ENCODE data around the gene XRN1.

Gene XRN1

DNA sequence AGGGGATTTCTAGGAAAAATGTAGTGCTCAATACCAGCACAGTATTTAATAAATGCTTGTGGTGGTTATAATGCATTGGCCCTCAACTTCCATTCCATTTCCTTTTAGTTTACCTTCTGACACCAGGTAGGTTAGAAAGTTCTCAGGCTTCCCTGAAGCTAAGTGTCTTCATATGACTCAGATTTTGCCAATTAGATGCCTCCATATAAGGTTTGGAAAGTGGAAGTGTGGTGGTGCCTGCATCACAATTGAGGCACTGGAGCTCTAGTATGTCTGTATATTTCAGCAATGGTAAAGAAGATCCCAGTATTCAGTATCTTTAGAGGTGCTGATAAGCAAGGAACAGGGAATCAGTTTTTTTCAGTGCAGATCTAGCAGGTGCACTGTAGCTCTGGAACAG, 18.3 kb downstream of the XRN1 start:
- no peaks in the 10 kb centered on the region for H3K27me3 ChIP-seq (ENCODE audit: insufficient read depth, low read length, poor library complexity, severe bottlenecking)
- H3K4me3 ChIP-seq (ENCODE audit: low read length, poor library complexity, severe bottlenecking) = no peak overlapping the region
- H3K9me3 ChIP-seq (ENCODE audit: insufficient read depth, low read depth, low read length) = no peaks in the 10 kb centered on the region
- H4K20me1 ChIP-seq (ENCODE audit: insufficient read depth, low read length, poor library complexity, severe bottlenecking) = no peaks in the 10 kb centered on the region
- no peak for TF ChIP-seq EZH2phosphoT487 (IDR thresholded peaks at IDR 0.05; ENCODE audit: borderline replicate concordance)
- TF ChIP-seq, protein P1, sequence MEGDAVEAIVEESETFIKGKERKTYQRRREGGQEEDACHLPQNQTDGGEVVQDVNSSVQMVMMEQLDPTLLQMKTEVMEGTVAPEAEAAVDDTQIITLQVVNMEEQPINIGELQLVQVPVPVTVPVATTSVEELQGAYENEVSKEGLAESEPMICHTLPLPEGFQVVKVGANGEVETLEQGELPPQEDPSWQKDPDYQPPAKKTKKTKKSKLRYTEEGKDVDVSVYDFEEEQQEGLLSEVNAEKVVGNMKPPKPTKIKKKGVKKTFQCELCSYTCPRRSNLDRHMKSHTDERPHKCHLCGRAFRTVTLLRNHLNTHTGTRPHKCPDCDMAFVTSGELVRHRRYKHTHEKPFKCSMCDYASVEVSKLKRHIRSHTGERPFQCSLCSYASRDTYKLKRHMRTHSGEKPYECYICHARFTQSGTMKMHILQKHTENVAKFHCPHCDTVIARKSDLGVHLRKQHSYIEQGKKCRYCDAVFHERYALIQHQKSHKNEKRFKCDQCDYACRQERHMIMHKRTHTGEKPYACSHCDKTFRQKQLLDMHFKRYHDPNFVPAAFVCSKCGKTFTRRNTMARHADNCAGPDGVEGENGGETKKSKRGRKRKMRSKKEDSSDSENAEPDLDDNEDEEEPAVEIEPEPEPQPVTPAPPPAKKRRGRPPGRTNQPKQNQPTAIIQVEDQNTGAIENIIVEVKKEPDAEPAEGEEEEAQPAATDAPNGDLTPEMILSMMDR (conservative IDR thresholded peaks at IDR 0.05; ENCODE audit: low read length) = no peak
- H3K4me2 ChIP-seq (ENCODE audit: low read depth, low read length, poor library complexity, severe bottlenecking) = no peak overlapping the region
- peaks cover 42% of the 10 kb centered on the region; the same call in 1 of the 2 replicates for H3K36me3 ChIP-seq (ENCODE audit: insufficient read depth, low read length)
- no peaks in the 10 kb centered on the region for H3K9me2 ChIP-seq (replicated peaks; ENCODE audit: low read depth, low read length)
- H3K4me1 ChIP-seq (ENCODE audit: insufficient read depth, low read length, poor library complexity, severe bottlenecking) = no peaks in the 10 kb centered on the region
- no peak overlapping the region for H3K9ac ChIP-seq (ENCODE audit: low read depth, low read length, poor library complexity, severe bottlenecking)
- no peaks in the 10 kb centered on the region for H3F3A ChIP-seq (ENCODE audit: low read depth)
- peaks cover 5% of the 10 kb centered on the region; the same call in 1 of the 2 replicates for H3K79me2 ChIP-seq (ENCODE audit: insufficient read depth, low read length)
- no peak overlapping the region for H2AFZ ChIP-seq (ENCODE audit: low read length)

DNA sequence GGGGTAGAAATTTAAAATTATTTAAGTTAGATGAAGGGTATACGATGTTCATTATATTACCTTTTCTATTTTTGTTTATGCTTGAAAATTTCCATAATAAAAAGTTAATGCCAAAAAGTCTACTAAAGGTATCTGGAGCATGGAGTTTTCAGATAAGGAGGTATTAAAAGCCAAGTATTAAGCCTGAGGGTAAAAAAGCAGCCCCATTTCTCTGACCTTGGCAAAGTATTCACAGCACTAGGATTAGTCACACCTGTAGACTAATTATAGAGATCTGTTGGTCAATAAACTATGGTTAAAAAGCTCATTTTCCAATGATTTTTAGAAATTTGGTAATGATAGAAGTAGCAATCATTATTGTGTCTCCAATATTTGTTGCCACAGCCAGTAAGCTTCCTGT, 23.1 kb downstream of the XRN1 start:
- H3K9ac ChIP-seq (ENCODE audit: low read depth, low read length, poor library complexity, severe bottlenecking) = no peak overlapping the region
- H3K9me2 ChIP-seq (replicated peaks; ENCODE audit: low read depth, low read length) = no peaks in the 10 kb centered on the region
- H3K27me3 ChIP-seq (ENCODE audit: insufficient read depth, low read length, poor library complexity, severe bottlenecking) = no peaks in the 10 kb centered on the region
- no peaks in the 10 kb centered on the region for H3K79me2 ChIP-seq (ENCODE audit: insufficient read depth, low read length)
- no peak overlapping the region for H2AFZ ChIP-seq (ENCODE audit: low read length)
- no peaks in the 10 kb centered on the region for H3K4me1 ChIP-seq (ENCODE audit: insufficient read depth, low read length, poor library complexity, severe bottlenecking)
- TF ChIP-seq EZH2phosphoT487 (IDR thresholded peaks at IDR 0.05; ENCODE audit: borderline replicate concordance) = no peak
- TF ChIP-seq, protein P1 (conservative IDR thresholded peaks at IDR 0.05; ENCODE audit: low read length) = no peak
- H3F3A ChIP-seq (ENCODE audit: low read depth) = no peaks in the 10 kb centered on the region
- no peak overlapping the region for H3K4me2 ChIP-seq (ENCODE audit: low read depth, low read length, poor library complexity, severe bottlenecking)
- H3K36me3 ChIP-seq (ENCODE audit: insufficient read depth, low read length) = peaks cover 50% of the 10 kb centered on the region
- H3K9me3 ChIP-seq (ENCODE audit: insufficient read depth, low read depth, low read length) = no peaks in the 10 kb centered on the region
- H4K20me1 ChIP-seq (ENCODE audit: insufficient read depth, low read length, poor library complexity, severe bottlenecking) = no peaks in the 10 kb centered on the region
- no peak overlapping the region for H3K4me3 ChIP-seq (ENCODE audit: low read length, poor library complexity, severe bottlenecking)

DNA sequence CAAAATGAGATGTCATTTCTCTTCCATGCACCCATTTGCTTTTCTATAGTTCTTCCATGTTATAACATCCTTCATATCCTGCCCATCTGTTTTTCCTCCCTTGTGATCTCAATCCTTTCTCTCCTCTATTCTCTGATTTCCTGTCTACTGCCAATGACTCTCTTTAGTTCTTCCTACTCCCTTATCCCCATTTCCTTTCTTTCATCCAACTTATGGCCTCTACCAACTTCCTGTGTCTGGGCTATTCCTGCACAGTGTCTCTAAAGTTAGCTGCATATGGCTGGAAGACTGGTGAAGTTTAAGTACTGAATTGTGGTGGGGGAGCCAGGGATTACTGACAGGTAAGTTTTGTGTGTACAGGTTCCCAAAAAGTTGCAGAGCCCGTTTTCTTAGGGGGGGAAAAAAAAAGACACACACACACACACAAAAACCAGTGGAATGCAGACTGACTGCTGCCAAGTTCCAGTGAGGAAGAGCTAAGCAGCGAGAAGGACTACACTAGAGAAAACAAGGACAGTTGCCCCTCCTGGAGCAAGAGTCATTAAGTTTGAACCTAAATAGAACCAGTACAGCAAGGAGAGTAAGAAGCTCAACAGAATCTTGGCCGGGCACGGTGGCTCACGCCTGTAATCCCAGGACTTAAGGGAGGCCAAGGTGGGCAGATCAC, 28.8 kb downstream of the XRN1 start:
- Histone ChIP-seq H4K20me1 (ENCODE audit: insufficient read depth, low read length, poor library complexity, severe bottlenecking) (no peaks in the 10 kb centered on the region), H3F3A (ENCODE audit: low read depth) (no peaks in the 10 kb centered on the region), H3K9me3 (ENCODE audit: insufficient read depth, low read depth, low read length) (no peaks in the 10 kb centered on the region), H3K27me3 (ENCODE audit: insufficient read depth, low read length, poor library complexity, severe bottlenecking) (no peaks in the 10 kb centered on the region), H3K4me1 (ENCODE audit: insufficient read depth, low read length, poor library complexity, severe bottlenecking) (no peaks in the 10 kb centered on the region), H3K9ac (ENCODE audit: low read depth, low read length, poor library complexity, severe bottlenecking) (no peak overlapping the region), H3K4me2 (ENCODE audit: low read depth, low read length, poor library complexity, severe bottlenecking) (no peak overlapping the region), H3K36me3 (ENCODE audit: insufficient read depth, low read length) (peaks cover 69% of the 10 kb centered on the region), H3K9me2 (replicated peaks; ENCODE audit: low read depth, low read length) (no peaks in the 10 kb centered on the region), H3K79me2 (ENCODE audit: insufficient read depth, low read length) (no peaks in the 10 kb centered on the region), H3K4me3 (ENCODE audit: low read length, poor library complexity, severe bottlenecking) (no peak overlapping the region), H2AFZ (ENCODE audit: low read length) (no peak overlapping the region)
- TF ChIP-seq, protein P1 (conservative IDR thresholded peaks at IDR 0.05; ENCODE audit: low read length) = no peak
- no peak for TF ChIP-seq EZH2phosphoT487 (IDR thresholded peaks at IDR 0.05; ENCODE audit: borderline replicate concordance)

All from Loucy (cell line).